GM18907 (cell line): ENCODE results near the gene DENND4C.
A peak's percentile ranks its signal among the peaks of the same experiment; 100 is the strongest.
"Not testable (repeated sequence)": the region's sequence is repeated elsewhere in the genome, so short reads cannot be mapped to it uniquely, and the experiment has no call there.

Experiments
- ATAC-seq: cut with Tn5 transposase; IDR thresholded peaks from one replicate; pipeline ENCODE4 v1.9.1; 2021; ENCODE audit warnings: mild to moderate bottlenecking, moderate library complexity; ENCODE audit not compliant: unreplicated experiment

DENND4C gene

DNA sequence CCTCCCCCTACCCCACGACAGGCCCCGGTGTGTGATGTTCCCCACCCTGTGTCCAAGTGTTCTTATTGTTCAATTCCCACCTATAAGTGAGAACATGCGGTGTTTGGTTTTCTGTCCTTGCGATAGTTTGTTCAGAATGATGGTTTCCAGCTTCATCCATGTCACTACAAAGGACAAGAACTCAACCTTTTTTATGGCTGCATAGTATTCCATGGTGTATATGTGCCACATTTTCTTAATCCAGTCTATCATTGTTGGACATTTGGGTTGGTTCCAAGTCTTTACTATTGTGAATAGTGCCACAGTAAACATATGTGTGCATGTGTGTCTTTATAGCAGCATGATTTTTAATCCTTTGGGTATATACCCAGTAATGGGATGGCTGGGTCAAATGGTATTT, 35.1 kb downstream of the DENND4C start:
- not testable (repeated sequence) for ATAC-seq

GRCh38 chr9:19266778-19267384, 36.4 kb downstream of the DENND4C start:
- peak; percentile 77 for ATAC-seq

GRCh38 chr9:19269582-19269981, 39.1 kb downstream of the DENND4C start:
- no peak for ATAC-seq

DNA sequence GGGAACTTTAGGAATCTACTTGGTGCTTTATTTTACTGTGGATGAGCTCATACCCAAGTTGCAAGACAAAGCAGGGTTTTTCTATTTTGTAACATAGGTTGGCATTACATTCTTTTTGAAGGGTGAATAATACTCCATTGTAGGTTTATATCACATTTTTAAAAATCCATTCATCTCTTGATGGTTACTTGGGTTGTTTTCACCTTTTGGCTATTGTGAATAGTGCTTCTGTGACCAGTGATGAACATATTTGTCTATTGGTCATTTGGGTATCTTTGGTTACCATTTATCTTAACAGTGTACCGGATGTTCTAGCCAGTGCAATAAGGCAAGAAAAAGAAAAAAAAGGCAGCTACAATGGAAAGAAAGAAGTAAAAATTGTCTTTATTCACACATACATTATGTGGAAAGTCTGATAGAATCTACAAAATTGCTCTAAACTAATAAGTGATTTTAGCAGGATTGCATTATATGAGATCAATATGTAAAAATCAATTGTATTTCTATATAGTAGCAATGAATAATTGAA, 40.0 kb downstream of the DENND4C start:
- ATAC-seq, result no peak

GRCh38 chr9:19271081-19271480, 40.6 kb downstream of the DENND4C start:
- ATAC-seq, result no peak

GRCh38 chr9:19281801-19282200, 51.3 kb downstream of the DENND4C start:
- no peak for ATAC-seq

DNA sequence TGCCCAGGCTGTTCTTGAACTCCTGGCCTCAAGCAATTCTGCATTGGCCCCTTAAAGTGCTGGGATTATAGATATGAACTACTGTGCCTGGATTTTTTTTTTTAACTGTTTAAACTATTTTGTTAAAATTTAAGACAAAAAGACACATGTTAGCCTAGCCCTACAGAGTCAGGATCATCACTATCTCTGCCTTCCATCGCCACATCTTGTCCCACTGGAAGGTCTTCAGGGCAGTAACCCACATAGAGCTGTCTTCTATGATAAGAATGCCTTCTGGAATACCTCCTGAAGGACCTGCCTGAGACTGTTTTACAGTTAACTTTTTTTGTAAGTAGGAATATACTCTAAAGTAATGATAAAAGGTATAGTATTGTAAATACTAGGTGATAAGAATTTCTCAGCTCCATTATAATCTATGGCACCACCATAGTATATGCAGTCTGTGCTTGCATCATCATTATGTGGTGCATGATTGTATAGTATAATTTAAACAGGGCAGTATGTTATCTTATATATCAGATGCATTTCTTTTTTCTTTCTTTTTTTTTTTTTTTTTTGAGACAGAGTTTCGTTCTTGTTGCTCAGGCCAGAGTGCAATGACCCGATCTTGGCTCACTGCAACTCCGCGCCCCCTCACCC, 52.7 kb downstream of the DENND4C start:
- ATAC-seq, result no peak

- no peak for ATAC-seq
These were observed 54.2 kb downstream of the DENND4C start for GRCh38 chr9:19284729-19285128.

DNA sequence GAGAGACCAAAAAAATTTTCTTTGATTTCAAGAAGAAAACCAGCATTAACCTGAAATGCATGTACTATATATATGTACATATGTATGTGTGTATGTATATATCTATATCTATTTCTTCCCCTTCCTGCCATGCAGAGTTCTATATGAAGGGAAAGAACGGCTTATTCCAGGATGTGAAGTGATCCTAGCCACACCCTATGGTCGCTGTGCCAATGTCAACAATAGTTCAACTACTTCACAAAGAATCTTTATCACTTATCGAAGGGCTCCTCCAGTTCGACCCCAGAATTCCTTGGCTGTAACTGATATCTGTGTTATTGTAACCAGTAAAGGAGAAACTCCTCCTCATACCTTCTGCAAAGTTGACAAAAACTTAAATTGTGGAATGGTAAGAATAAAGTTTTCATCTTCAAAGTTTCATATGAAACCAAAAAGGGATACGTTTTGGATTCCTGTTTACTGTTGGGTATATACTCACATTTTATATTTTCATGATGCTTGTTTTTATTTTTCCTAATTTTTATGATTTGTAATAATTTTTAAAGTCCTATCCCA, 56.2 kb downstream of the DENND4C start:
- no peak for ATAC-seq

- ATAC-seq, result no peak
These were observed 57.6 kb downstream of the DENND4C start for GRCh38 chr9:19288081-19288480.

- no peak for ATAC-seq
These were observed 59.6 kb downstream of the DENND4C start for GRCh38 chr9:19290103-19290502.

- ATAC-seq, result no peak
These were observed 63.7 kb downstream of the DENND4C start for GRCh38 chr9:19294219-19294618.

DNA sequence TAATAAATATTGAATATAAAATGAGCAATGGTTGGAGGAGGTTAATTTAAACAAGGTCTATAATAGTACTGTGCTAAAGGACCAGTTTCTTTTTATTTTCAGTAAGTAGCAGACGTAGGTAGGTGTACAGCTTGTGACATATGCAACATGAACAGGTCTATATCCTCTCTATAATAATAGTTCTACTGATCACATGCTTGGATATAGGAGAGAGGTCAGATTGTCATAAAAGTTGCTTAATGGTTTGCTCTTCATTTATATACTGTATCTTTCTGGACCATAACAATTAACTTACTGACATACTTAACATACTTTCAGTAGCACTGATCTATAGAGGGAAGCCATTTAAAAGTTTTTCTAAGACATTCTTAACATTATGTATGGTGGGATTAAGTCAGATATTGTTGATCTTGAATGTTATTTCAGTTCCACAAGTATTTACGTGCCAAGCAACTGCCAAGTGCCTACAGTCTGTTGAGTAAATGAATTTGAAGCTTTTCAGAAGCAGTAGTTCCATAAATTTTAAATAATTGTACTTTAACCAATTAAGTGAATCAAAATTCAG, 68.0 kb downstream of the DENND4C start:
- no peak for ATAC-seq

GRCh38 chr9:19303216-19303615, 72.7 kb downstream of the DENND4C start:
- ATAC-seq, result no peak

- ATAC-seq, result no peak
These were observed 76.1 kb downstream of the DENND4C start for GRCh38 chr9:19306568-19306967.

DNA sequence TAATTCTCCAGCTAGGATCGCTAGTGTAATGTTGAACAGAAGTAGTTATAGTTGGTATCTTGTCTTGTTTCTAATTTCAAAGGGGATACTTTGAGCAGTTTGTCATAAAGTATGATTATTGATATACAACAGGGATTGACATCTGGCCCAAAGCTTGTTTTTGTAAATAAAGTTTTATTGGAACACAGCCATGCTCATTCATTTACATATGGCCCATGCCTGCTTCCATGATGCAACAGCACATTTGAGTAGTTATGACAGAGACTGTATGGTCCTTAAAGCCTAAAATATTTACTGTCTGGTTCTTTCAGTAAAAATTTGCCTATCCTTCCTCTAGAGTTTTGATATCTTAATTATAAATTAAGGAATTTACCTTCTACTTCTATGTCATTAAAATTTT, 79.8 kb downstream of the DENND4C start:
- ATAC-seq, result no peak

DNA sequence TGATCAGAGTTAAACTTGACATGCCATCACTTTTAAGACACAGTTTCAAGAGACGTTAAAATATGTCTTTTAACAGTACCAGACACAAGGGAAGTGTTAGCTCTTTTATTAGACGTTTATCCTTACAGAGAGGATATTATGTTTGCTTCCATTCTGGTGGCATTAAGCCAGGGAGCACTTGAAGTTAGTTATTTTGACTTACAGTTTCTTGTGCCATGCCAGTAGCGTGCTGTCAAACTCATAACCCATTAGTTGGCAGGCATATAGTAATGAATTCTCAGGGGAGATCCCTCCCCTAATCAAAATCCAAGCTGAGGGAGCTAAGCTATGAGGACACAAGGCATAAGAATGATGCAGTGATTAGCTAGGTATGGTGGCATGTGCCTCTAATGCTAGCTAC, 83.1 kb downstream of the DENND4C start:
- no peak for ATAC-seq

- ATAC-seq, result no peak
These were observed 90.0 kb downstream of the DENND4C start for GRCh38 chr9:19320495-19320894.

DNA sequence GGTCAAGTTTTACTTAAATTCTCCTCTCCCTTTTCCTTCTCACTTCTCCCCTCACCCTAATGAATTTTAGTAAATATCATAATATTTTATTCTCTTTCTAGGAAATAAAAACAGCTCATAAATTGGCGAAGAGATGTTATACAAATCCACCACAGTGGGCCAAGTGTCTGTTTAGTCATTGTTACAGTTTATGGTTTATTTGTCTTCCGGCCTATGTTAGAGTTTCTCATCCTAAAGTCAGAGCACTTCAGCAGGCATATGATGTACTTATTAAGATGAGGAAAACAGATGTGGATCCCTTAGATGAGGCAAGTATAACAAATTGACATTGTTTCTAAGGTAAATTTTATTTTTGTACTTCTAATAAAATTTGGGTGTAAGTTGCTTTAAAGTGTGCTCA, 101.4 kb downstream of the DENND4C start:
- no peak for ATAC-seq

- no peak for ATAC-seq
These were observed 105.7 kb downstream of the DENND4C start for GRCh38 chr9:19336166-19336565.

GRCh38 chr9:19342947-19343346, 112.5 kb downstream of the DENND4C start:
- no peak for ATAC-seq

GRCh38 chr9:19358701-19359100, 128.2 kb downstream of the DENND4C start:
- no peak for ATAC-seq
